ENCODE data around the gene ZBTB6. TPM values are rescaled to one million over a fixed set of nuclear protein-coding genes. Genes with fewer than 3 reads are reported as not detected.
A peak's percentile ranks its signal among the peaks of the same experiment; 100 is the strongest.
"Not testable (repeated sequence)": the region's sequence is repeated elsewhere in the genome, so short reads cannot be mapped to it uniquely, and the experiment has no call there.

Gene ZBTB6
- total RNA-seq, 2 donors from 2014 or later: 8.2 to 18.7 TPM

GRCh38 chr9:122875523-122875922, 37.6 kb downstream of the ZBTB6 start:
- H3K36me3 Mint-ChIP-seq: peaks cover 9 to 18% of the 10 kb centered on the region in 2 donors
- no peak for DNase-seq (ENCODE audit: low spot score in 2 of 2)
- peak overlapping the region; percentile 15 to 65 for H3K27ac Mint-ChIP-seq
- no peaks in the 10 kb centered on the region for H3K9me3 Mint-ChIP-seq
- ATAC-seq: peak in 1 of 2 donors; percentile 48

GRCh38 chr9:122867276-122867675, 45.8 kb downstream of the ZBTB6 start:
- ATAC-seq; H3K36me3 Mint-ChIP-seq; DNase-seq (ENCODE audit: low spot score in 2 of 2); H3K9me3 Mint-ChIP-seq; H3K27ac Mint-ChIP-seq: not testable (repeated sequence)

- no peak for ATAC-seq
- no peak overlapping the region for H3K27ac Mint-ChIP-seq
- H3K36me3 Mint-ChIP-seq: peaks cover 0 to 7% of the 10 kb centered on the region in 2 donors
- DNase-seq (ENCODE audit: low spot score in 2 of 2): no peak
- no peaks in the 10 kb centered on the region for H3K9me3 Mint-ChIP-seq
Measured at GRCh38 chr9:122866079-122866478, 47.0 kb downstream of the ZBTB6 start.

- H3K9me3 Mint-ChIP-seq: no peaks in the 10 kb centered on the region
- DNase-seq (ENCODE audit: low spot score in 2 of 2): no peak
- H3K36me3 Mint-ChIP-seq: peaks cover 0 to 7% of the 10 kb centered on the region in 2 donors
- no peak overlapping the region for H3K27ac Mint-ChIP-seq
- ATAC-seq: no peak
Measured at GRCh38 chr9:122865300-122865699, 47.8 kb downstream of the ZBTB6 start.

- ATAC-seq (no peak), DNase-seq (ENCODE audit: low spot score in 2 of 2) (no peak)
- Mint-ChIP-seq H3K36me3 (peaks cover 4 to 12% of the 10 kb centered on the region in 2 donors), H3K9me3 (no peaks in the 10 kb centered on the region), H3K27ac (peak overlapping the region in 1 of 2 donors; percentile 46)
Measured at GRCh38 chr9:122863407-122863806, 49.7 kb downstream of the ZBTB6 start.

- Mint-ChIP-seq H3K36me3 (peaks cover 5 to 17% of the 10 kb centered on the region in 2 donors), H3K27ac (no peak overlapping the region), H3K9me3 (no peaks in the 10 kb centered on the region)
- DNase-seq (ENCODE audit: low spot score in 2 of 2) (no peak), ATAC-seq (no peak)
Measured at GRCh38 chr9:122860319-122861142, 52.6 kb downstream of the ZBTB6 start.

Other genes with a start within 250 kb of the ZBTB6 start
- gene OR1L3, start 238.2 kb downstream of the ZBTB6 start, total RNA-seq: not detected
- not detected for gene OR1L4, start 189.3 kb downstream of the ZBTB6 start, total RNA-seq
- not detected for gene OR1L6, start 171.0 kb downstream of the ZBTB6 start, total RNA-seq
- not detected for gene OR5C1, start 124.4 kb downstream of the ZBTB6 start, total RNA-seq
- not detected for gene OR1K1, start 113.2 kb downstream of the ZBTB6 start, total RNA-seq
- 10 to 100 TPM; 19.1 to 28.5 TPM for gene PDCL, start 84.7 kb downstream of the ZBTB6 start, total RNA-seq
- gene RC3H2, start 8.0 kb downstream of the ZBTB6 start, total RNA-seq: 10 to 100 TPM; 30.5 to 38.6 TPM
- gene ZBTB26, start 18.2 kb upstream of the ZBTB6 start, total RNA-seq: 1 to 10 TPM; 6.6 to 7.7 TPM
- gene RABGAP1, start 27.7 kb upstream of the ZBTB6 start, total RNA-seq: 10 to 100 TPM; 35.6 to 44.2 TPM
- gene GPR21, start 120.3 kb upstream of the ZBTB6 start, total RNA-seq: 1 to 10 TPM in 1 of 2 donors, under 1 TPM in 1; 0.23 to 1.7 TPM

All from activated naive CD4-positive, alpha-beta T cell treated with anti-CD3 and anti-CD28 coated beads, Interleukin-2, amount 50 U/mL, for 72 hours (primary cell).